Loucy (cell line): ENCODE measurements around the gene MORC4.

Experiments used
- CTCF ChIP-seq: fragments of 200-600 bp; sonication (generic); conservative IDR thresholded peaks from 2 replicates; pipeline ENCODE4 v1.5.1; 2014; ENCODE audit warnings: mild to moderate bottlenecking, antibody characterized with exemption, low read length
- EZH2phosphoT487 ChIP-seq: fragments of 200-600 bp; IDR thresholded peaks from 2 replicates; pipeline ENCODE4 v1.6.1; 2018; ENCODE audit warnings: antibody characterized with exemption, mild to moderate bottlenecking, moderate library complexity, borderline replicate concordance

GRCh38 chrX:107047622-107048021 lies 47.6 kb upstream of the MORC4 start:
- TF ChIP-seq CTCF (no peak), EZH2phosphoT487 (no peak)
